ENCODE measurements around the gene FRY.

FRY gene

GRCh38 chr13:32248801-32249200 is 217.2 kb downstream of the FRY start:
- ChIA-PET POLR2A (interaction anchor here (0.6 kb wide), 1 partner anchor 542 kb away, joined by 3 read pairs; no protein-coding TSS in a partner anchor), CTCF (interaction anchor here (6.1 kb wide), 1 partner anchor 12 kb away, joined by 64 read pairs; no protein-coding TSS in a partner anchor)
- TF ChIP-seq, protein P1, sequence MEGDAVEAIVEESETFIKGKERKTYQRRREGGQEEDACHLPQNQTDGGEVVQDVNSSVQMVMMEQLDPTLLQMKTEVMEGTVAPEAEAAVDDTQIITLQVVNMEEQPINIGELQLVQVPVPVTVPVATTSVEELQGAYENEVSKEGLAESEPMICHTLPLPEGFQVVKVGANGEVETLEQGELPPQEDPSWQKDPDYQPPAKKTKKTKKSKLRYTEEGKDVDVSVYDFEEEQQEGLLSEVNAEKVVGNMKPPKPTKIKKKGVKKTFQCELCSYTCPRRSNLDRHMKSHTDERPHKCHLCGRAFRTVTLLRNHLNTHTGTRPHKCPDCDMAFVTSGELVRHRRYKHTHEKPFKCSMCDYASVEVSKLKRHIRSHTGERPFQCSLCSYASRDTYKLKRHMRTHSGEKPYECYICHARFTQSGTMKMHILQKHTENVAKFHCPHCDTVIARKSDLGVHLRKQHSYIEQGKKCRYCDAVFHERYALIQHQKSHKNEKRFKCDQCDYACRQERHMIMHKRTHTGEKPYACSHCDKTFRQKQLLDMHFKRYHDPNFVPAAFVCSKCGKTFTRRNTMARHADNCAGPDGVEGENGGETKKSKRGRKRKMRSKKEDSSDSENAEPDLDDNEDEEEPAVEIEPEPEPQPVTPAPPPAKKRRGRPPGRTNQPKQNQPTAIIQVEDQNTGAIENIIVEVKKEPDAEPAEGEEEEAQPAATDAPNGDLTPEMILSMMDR (IDR thresholded peaks at IDR 0.05; ENCODE audit: control extremely low read depth, extremely low read depth, low read depth, missing control alignments), result no peak
- no peak for DNase-seq (ENCODE audit: extremely low spot score)

DNA sequence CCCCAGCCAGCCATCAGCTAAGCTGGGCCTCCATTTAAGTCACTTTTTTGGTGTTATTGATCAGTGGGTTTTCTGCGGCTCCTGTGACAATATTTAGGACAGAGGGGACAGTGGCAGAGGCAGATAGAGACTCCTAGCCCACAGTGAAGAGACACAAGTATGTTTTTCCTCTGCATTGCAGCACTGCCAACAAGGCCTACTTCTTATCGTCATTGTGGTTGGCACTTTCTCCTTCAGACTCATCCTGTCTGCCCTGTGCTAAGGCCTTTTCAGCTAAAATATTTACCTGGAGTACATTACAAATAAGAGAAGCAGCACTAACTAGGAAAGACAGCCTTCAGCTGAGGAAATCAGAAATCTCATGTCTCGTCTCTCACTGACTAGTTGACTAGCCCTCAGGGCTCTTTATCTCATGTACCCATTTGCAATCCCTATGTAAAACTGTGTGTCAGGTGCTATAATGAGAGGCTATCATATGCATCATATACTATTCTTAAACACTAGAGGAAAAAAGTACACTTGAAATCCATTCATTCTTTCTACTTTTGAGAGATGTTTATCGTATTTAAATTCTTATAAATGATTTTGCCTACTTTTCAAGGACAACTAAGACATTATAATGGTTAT is 221.4 kb downstream of the FRY start:
- TF ChIP-seq, protein P1 (IDR thresholded peaks at IDR 0.05; ENCODE audit: control extremely low read depth, extremely low read depth, low read depth, missing control alignments), result no peak
- DNase-seq (ENCODE audit: extremely low spot score), result no peak
- ChIA-PET POLR2A (no interaction called here), CTCF (interaction anchor here (1.1 kb wide), 1 partner anchor 343 kb away, joined by 3 read pairs; no protein-coding TSS in a partner anchor)

DNA sequence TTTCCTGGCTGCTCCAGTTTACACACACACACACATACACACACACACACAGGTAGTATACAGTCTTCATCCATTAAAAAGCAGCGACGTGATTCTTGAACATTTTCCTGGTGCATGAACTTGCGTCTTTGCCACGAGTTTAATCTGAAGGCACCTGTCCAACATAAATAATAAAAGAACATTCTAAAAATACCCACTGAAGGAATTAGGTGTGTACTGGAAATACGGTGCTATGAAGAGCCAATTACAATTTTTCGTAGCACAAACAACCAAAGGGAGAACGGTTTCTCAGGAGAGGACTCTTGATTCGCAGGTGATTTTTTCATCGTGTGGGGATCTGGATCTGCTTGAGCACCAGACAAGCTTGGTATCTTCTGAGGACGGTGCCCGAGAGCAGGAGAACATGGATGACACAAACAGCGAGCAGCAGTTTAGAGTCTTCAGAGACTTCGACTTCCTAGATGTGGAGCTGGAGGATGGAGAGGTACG is 222.4 kb downstream of the FRY start:
- TF ChIP-seq, protein P1 (IDR thresholded peaks at IDR 0.05; ENCODE audit: control extremely low read depth, extremely low read depth, low read depth, missing control alignments), result no peak
- ChIA-PET CTCF (interaction anchor here (1.5 to 3.9 kb wide), 4 partner anchors 8 to 48 kb away, joined by 4 to 33 read pairs (median 5); no protein-coding TSS in a partner anchor), POLR2A (no interaction called here)
- DNase-seq (ENCODE audit: extremely low spot score), result no peak

- ChIA-PET CTCF (interaction anchor here (1.5 to 3.9 kb wide), 5 partner anchors 8 to 48 kb away, joined by 4 to 33 read pairs (median 5); no protein-coding TSS in a partner anchor), POLR2A (no interaction called here)
- TF ChIP-seq, protein P1 (IDR thresholded peaks at IDR 0.05; ENCODE audit: control extremely low read depth, extremely low read depth, low read depth, missing control alignments), result no peak
- no peak for DNase-seq (ENCODE audit: extremely low spot score)
Observed at GRCh38 chr13:32254416-32254815, 222.8 kb downstream of the FRY start.

- no peak for DNase-seq (ENCODE audit: extremely low spot score)
- ChIA-PET POLR2A (no interaction called here), CTCF (interaction anchor here (1.5 to 3.9 kb wide), 5 partner anchors 9 to 47 kb away, joined by 4 to 33 read pairs (median 5); no protein-coding TSS in a partner anchor)
- TF ChIP-seq, protein P1 (IDR thresholded peaks at IDR 0.05; ENCODE audit: control extremely low read depth, extremely low read depth, low read depth, missing control alignments), result no peak
Observed at GRCh38 chr13:32254916-32255723, 223.5 kb downstream of the FRY start.

DNA sequence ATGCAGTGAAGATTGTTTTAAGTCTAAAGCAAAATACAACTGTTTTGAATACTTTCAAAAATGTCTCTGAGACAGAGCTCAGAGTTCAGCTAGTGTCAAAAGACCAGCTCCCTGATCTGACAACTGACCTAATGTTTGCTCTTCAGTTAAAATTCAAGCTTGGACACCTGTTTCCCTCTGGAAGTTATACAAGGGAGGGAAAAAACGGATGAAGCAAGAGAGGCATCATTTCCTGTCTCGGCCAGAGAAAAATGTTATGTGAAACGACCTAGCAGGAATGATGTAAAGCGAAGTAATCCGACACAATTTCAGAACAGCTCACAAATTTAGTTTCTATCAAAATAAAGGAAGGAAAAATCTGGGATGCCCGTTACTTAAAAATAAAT is 224.1 kb downstream of the FRY start:
- ChIA-PET POLR2A (no interaction called here), CTCF (interaction anchor here (1.7 to 3.9 kb wide), 4 partner anchors 10 to 40 kb away, joined by 4 to 33 read pairs (median 6); no protein-coding TSS in a partner anchor)
- TF ChIP-seq, protein P1 (IDR thresholded peaks at IDR 0.05; ENCODE audit: control extremely low read depth, extremely low read depth, low read depth, missing control alignments), result no peak
- no peak for DNase-seq (ENCODE audit: extremely low spot score)

All from GM10248 (cell line).